Measurements from ENCODE around the gene NUDT4B.
"Not testable (repeated sequence)": the region's sequence is repeated elsewhere in the genome, so short reads cannot be mapped to it uniquely, and the experiment has no call there.

NUDT4B gene

DNA sequence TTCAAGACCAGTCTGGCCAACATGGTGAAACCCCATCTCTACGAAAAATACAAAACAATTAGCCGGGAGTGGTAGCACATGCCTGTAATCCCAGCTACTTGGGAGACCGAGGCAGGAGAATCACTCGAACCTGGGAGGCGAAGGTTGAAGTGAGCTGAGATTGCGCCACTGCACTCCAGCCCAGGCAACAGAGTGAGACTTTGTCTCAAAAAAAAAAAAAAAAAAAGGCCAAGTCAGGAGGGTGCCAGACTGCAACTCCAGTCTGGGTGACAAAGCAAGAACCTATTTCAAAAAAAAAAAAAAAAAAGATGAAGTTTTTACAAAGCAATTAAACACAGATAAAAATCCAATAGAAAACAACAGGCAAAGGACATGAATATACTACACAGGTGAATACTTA, 9.9 kb upstream of the NUDT4B start:
- not testable (repeated sequence) for DNase-seq

DNA sequence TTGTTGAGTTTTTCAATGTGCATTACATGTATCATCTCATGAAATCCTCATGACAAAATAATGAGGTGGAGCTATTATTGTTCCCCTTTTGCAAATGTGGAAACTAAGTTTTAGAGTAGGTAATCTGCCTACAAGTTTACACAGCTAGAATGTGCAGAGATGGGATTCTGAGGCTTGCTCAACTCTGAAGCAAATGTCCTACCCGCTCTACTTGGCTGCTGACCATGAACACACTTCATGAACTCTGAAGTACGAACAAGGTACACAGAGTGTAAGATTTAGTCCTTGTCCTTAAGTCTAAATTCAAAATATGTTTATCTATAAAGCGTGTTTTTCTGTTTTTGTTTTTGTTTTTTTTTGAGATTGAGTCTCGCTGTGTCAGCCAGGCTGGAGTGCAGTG, 5.4 kb upstream of the NUDT4B start:
- DNase-seq = not testable (repeated sequence)

DNA sequence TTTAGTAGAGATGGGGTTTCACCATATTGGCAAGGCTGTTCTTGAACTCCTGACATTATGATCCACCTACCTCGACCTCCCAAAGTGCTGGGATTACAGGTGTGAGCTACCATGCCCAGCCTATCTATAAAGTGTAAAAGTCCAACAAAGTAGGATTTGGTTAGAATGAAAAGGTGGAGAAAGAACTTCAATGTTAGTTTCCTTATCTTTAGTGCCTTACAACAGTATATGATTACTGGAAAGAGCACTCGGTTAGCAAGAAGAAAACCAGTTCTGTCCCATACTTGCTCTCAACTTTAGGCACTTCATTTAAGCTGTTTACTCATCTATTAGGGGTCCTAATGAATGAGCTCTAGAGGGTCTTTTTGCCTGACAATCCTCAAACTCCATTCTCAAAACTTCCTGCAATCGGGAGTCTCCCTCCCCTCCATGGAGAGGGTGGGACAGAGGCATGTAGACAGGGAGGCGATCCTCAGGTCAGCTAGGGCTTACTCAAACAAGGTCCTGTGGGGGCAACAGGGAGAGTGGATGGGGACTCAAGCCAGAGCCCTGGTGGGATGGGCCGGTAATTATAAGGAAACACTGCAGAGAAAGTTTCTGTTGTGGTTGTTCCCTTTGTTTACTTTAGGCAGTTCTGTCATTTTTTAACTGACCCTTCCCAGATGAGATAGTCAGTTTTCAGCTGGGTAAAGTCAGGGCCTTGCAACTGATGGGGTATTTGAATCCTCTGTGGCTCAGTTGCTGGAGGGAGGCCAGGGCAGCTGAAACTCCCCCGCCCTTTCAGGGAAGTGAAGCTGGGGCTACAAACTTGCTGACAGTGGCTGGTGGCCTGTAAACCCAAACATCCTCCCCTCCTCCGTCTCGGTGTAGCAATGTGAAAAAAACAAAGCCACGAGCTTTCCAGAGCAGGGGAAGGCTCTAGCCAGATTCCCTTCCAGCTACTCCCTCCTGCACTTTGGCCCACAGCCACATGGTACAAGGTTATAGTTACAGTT, 4.6 kb upstream of the NUDT4B start:
- DNase-seq = not testable (repeated sequence)

DNA sequence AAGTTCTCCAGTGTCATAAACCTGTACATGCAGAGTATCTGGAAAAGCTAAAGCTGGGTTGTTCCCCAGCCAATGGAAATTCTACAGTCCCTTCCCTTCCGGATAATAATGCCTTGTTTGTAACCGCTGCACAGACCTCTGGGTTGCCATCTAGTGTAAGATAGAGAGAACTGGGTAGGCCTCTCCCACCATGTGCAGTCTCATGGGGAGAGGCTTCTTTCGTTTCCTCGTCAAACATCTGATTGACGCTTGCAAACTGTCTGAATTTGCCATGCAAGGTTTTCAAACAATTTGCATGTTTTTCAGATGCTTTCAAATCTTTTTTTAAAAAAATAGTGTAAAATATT, 734 bp downstream of the NUDT4B start:
- DNase-seq = not testable (repeated sequence)

DNA sequence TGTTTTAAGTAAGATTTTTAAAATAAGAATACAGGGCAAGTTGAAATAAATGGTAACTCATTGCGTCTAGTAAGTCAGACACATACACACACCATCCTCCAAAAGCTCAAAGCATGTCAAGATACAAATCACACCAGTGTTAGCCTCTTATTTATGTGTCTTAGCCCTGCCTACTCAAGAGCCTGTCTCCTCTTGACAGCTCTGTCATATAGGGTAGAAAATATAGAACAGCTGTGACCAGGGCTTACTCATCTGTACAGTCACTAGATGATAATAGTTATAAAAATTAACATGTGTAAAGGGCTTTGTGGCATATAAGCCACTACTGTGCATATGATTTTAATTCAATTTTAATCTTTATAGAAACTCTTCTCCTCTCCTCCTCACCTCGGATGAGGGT, 7.7 kb downstream of the NUDT4B start:
- DNase-seq = not testable (repeated sequence)

DNA sequence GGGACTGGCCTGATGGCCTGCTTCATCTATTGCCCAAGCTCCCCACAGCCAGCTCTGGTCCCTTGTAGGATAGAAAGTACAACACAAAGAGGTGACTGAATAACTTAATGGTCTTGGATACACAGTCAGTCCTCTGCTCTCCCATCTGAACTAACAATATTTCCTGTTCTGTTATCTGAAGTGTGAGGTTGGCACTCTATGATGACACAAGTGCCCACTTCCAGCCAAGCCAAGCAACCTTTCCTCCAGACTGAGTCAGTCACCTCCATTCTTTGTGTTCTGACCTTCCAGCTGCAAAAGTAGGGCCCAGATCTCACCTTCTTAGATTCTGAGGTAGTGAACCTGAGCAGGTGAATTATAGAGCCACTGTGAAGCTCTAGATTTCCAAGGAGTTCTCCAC, 8.9 kb downstream of the NUDT4B start:
- DNase-seq = not testable (repeated sequence)

DNA sequence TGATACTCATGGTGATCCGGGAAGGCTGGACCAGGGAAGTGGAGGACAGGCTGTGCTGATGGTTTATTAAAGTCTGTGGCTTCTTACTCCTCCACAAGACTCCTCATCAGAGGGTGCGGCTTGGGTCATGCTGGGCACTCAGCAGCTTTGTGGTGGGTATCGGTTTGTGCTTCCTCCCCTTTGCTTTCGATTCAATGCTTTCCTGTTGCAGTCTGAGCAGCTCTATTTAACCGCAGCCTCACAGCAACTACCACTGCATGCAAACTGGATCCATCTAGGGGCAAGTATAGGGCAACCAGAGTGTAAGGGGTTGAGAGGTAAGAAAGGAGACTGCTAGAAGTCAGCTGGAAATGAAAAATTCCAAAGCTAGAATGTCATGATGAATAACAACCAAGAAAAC, 9.8 kb downstream of the NUDT4B start:
- not testable (repeated sequence) for DNase-seq

DNA sequence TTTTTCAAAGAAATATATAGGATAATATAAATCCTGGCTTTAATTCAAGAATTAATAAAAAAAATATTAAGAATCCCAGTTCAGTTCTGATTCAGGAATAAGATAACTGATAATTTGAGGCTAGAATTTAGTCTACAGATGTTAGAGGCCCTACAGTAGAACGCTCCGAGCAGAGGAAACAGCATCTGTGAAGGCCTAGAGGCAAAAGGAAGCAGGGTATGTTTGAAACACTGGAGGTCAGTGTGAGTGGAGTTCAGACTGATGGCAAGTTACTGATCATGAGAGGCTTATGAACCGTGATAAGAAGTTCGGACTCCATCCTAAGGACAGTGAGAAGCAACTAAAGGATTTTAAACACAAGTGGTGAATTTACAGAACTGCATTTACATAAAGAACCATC, 10.4 kb downstream of the NUDT4B start:
- not testable (repeated sequence) for DNase-seq

DNA sequence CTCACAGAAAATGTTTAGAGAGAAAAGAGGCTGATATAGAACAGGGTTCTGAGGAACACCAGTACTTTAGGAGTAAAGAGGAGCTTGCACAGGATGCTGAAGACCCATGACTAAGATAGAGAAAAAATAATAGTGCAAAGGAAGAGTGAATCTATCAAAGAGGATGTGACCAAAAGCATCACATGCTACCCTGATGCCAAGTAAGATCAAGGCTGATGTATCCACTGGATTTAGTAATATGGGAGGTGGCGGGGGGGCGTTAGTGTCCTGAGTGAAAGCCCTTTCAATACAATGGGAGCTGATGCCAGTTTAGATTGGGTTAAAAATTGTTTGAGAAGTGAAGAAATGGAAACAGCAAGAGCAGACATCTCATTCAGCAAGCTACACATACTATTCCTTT, 11.2 kb downstream of the NUDT4B start:
- not testable (repeated sequence) for DNase-seq

DNA sequence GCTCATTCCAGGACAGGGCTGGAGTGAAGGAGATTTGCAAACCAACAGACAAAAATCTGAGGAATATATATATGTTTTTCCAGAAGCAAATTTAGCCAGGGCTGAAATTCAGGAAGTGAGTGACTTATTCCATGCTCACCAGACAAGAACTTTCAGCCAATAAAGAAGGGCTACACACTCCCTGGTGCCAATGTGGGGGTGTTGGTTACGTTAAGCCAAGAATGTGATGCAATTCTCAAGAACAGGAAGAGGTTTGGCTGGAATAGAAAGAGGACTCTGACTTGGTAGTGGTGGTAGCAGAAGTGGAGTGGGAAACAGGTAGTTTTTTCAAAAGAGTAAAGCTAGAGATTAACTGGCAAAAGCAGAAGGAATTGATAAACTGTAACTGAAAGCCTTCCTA, 11.6 kb downstream of the NUDT4B start:
- DNase-seq = not testable (repeated sequence)

DNA sequence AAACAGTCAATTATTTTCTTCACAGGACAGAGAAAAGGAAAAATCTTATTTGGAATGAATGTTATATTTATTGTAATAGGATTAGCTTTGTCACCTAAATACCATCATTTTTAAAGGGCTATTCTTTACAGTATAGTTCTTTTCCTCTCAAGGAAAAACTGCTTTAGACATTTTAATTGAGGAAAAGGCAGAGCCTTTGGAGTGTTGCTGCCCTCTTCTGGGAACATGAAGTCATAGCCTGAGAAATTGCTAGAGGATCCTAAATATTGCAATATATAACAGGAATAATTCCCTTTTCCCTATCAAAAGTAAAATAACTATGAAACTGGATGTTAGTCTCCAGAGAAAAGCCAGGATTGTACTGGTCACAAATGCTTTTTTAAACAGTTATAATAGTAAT, 12.8 kb downstream of the NUDT4B start:
- not testable (repeated sequence) for DNase-seq

DNA sequence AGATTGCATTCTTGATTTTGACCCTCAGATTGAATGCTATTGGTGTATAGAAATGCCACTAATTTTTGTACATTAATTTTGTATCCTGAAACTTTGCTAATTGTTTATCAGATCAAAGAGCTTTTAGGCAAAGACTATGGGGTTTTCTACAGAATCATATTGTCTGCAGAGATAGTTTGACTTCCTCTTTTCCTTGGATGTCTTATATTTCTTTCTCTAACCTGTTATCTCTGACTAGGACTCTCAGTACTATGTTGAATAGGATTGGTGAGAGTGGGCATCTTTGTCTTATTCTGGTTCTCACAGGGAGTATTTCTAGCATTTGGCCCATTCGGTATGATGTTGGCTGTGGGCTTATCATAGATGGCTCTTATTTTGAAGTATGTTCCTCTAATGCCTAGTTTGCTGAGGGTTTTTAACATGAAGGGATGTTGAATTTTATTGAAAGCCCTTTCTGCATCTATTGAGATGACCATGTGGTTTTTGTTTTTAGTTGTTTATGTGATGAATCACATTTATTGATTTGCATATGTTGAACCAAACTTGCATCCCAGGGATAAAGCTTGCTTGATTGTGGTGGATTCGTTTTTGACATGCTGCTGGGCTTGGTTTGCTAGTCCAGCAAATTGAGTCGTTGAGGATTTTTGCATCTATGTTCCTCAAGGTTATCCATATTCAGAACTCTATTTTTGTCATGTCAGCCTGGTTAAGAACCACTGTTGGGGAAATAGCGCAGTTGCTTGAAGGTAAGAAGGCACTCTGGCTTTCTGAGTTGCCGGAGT, 16.9 kb downstream of the NUDT4B start:
- DNase-seq = not testable (repeated sequence)

DNA sequence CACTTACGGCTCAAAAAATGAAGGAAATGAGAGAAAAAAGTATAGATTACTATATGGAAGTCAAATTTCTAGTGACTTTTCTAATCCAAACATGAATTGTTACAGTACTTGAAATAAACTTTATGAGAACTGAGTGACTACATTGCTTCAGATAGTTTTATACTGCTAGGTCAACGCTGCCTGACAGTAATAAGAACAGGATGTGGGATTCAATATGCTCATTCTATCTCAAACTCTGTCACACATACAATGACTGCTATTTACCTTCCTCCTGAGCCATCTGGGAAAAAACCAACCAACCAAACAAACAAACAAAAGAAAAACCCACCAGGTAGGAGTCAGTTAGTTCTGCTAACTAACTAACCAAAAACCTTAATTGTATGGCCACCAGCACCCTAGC, 20.0 kb downstream of the NUDT4B start:
- not testable (repeated sequence) for DNase-seq

DNA sequence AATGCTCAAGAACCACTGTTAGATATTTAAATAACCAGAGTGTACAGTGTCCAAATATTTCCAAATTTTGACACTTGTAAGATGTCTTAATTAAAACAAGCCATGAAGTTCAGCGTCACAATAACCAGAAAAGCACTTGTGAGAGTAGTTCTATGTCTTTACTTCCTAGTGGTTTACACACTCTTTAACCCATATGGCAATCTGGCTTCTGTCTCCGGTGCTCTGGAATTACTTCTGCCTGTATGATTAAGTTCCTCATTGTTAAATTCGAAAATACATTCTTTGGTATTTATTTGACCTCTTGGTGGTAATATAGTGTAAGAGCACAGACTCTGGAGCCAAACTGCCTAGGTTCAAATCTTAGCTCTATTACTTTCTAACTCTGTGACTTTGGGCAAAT, 20.9 kb downstream of the NUDT4B start:
- not testable (repeated sequence) for DNase-seq

DNA sequence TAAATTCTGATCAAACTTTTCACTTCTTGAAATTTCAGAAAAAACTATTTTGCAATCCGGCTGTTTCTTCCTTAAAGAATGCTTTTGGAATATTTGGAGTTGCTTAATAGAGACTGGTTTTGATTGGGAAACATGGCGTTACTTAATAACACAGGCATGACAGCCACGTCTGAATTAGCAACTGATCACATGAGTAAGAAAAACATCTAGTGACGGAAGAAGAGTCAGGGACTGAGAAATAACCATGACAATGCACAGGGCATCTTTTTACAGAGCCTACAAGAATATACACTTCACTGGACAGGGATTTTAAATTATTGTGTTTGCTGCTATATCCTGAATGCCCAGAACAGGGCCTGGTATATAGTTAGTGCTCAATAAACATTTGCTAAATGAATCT, 25.1 kb downstream of the NUDT4B start:
- DNase-seq = not testable (repeated sequence)

DNA sequence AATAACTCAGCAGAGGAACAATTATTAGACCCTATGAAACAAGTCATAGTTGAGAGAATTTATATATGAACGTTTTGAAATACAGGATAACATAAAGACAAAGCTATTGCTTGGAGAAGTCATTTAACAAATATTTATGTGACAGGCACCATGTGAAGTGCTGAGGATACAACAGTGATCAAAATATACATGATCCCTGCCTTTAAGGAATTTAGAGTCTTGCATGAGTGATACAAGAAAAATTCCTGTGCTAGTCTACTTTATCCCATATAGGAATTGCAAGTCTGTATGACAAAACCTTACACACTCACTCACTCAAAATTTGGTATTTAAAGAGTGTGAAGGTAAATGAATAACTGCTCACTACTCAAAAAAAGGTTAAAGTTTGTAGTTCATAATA, 25.5 kb downstream of the NUDT4B start:
- not testable (repeated sequence) for DNase-seq

DNA sequence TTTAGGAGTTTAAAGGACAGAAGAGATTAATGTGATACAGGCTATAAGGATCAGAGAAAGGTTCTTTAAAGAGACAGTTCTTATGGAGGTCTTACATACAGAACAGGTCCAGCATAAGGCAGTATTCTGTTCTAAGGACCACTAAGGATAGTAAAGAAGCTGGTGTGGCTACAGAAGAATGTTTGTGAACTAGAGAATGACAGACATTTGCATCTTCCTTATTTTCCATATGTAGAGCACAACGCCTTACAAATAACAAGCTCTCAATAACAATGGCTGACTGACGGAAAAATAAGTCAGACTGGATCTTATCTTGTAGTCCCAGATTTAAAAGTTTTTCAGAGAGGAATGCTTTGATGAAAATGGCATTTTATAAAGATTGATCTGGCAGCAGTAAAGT, 26.7 kb downstream of the NUDT4B start:
- not testable (repeated sequence) for DNase-seq

DNA sequence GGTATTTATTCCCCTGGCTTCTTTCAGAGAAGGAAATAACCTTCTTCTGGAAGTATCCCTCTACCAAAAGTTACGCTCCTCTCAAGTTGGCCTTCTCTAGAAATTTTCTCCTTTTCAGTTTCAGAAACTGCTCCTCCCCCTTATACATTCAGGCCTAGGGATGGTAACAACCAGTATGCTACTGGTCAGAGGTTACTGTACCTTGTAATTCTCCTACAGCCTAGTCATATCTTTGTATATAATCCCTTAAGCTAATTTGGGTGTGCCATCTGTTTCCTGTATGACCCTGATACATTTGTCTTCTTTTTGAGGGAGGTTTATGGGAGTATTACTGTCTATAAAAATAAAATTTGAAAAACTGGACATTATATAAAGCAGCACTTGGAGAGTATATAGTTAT, 29.1 kb downstream of the NUDT4B start:
- DNase-seq = not testable (repeated sequence)

DNA sequence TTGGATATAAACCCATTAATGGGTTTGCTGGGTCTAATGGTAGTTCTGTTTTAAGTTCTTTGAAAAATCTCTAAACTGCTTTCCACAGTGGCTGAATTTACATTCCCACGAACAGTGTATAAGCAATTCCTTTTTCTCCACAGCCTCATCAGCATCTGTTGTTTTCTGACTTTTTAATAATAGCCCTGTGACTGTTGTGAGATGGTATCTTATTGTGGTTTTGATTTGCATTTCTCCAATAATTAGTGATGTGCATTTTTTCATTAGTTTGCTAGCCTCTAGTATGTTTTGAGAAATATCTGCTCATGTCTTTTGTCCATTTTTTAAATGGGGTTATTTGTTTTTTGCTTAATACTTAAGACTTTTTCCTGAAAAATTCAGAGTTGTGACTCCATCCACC, 31.8 kb downstream of the NUDT4B start:
- DNase-seq = not testable (repeated sequence)

DNA sequence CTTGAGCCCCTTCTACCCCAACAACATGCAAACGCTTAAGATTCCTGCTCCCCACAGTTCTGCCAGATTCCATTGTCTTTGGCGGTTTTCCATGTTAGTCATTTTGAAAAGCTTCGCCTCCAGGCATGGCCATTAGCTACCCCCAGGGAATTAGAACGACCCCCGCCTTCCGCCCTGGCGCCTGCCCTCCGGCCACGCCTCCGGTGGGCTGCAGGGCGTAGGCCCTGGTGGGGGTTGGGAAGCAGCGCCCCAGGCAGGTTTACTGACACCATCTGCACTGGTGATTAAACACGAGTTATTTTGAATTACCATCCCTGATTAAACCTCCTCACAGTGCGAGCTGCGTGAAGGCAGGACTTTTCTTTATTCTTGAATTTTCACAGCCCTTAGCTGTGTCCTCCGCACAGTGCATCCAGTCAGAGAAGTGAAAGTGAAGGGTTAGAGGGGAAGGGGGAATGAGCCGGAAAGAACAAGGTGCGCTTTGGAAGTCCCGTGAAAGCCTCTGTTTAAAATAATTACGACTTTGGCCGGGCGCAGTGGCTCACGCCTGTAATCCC, 43.0 kb downstream of the NUDT4B start:
- DNase-seq = not testable (repeated sequence)

DNA sequence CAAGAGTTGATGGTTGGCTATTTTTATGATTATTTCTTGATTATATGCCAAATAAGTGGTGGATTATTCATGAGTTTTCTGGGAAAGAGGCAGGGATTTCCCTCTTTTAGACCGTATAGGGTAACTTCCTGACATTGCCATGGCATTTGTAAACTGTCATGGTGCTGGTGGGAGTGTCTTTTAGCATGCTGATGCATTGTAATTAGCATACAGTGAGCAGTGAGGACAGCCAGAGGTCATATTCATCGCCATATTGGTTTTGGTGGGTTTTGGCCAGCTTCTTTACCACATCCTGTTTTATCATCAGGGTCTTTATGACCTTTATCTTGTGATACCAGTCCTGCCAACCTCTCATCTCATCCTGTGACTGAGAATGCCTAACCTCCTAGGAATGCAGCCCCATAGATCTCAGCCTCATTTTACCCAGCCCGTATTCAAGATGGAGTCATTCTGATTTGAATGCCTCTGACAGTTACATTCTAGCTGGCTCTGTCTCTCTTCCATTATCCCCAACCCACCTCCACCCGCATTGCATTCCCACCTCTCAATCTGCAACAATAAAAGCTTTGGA, 45.3 kb downstream of the NUDT4B start:
- not testable (repeated sequence) for DNase-seq
